Transverse colon (tissue), 4 donors: Measurements from ENCODE around the gene XRN1. TPM values are rescaled to one million over a fixed set of nuclear protein-coding genes. Genes with fewer than 3 reads are reported as not detected.
"Not testable (repeated sequence)": the region's sequence is repeated elsewhere in the genome, so short reads cannot be mapped to it uniquely, and the experiment has no call there.

Source experiments
- DNase-seq: peaks from one replicate; pipeline ENCODE4 v3.0.0-alpha.2; 2019
- H3K27ac ChIP-seq, 4 donors: fragments of 200-600 bp; sonication (generic); 2 replicates each; pipeline ENCODE4 v1.5.1; 2016 to 2018; ENCODE audit warnings: inconsistent platforms in 4 of 4
- H3K27me3 ChIP-seq: fragments of 200-600 bp; sonication (generic); 2 replicates; pipeline ENCODE4 v1.5.1; 2017; ENCODE audit warnings: inconsistent platforms
- H3K36me3 ChIP-seq, 4 donors: fragments of 200-600 bp; sonication (generic); 2 replicates each; pipeline ENCODE4 v1.5.1; 2017 to 2019; ENCODE audit warnings: inconsistent platforms in 4 of 4
- H3K4me1 ChIP-seq, 4 donors: fragments of 200-600 bp; sonication (generic); 2 replicates each; pipeline ENCODE4 v1.5.1; 2017 to 2020; ENCODE audit warnings: inconsistent platforms in 4 of 4
- H3K4me3 ChIP-seq, 4 donors: fragments of 200-600 bp; sonication (generic); 1 replicate in 1 of 4; 2 replicates in 3 of 4; pipeline versions ENCODE4 v1.5.1 to v1.6.1; 2017 to 2019; ENCODE audit warnings: inconsistent platforms in 4 of 4
- H3K9me3 ChIP-seq, 2 donors: fragments of 200-600 bp; sonication (generic); 2 replicates each; pipeline ENCODE4 v1.5.1; 2017 to 2019; ENCODE audit warnings: inconsistent platforms in 2 of 2
- EP300 ChIP-seq: sonication (generic); formaldehyde crosslinking; IDR thresholded peaks from one replicate; pipeline ENCODE4 v1.6.1; 2017; ENCODE audit warnings: antibody characterized with exemption, low read depth
- POLR2A ChIP-seq: fragments of 450-650 bp; IDR thresholded peaks from one replicate; pipeline ENCODE4 v1.6.1; 2016; ENCODE audit warnings: antibody characterized with exemption, mild to moderate bottlenecking, moderate library complexity
- POLR2AphosphoS5 ChIP-seq, 3 donors: sonication (generic); formaldehyde crosslinking; IDR thresholded peaks; one replicate each; pipeline ENCODE4 v1.6.1; 2016; ENCODE audit warnings: antibody characterized with exemption in 3 of 3
- WGBS, 2 donors: methylation state at CpG; one replicate each; pipeline ENCODE4 v1.1.5; 2018; ENCODE audit warnings: low coverage in 1 of 2; 5-methylcytosine and 5-hydroxymethylcytosine counted together
- in situ Hi-C, 4 donors: fragments of 200-750 bp; cut with MboI; loops; one replicate each; pipeline versions ENCODE4 v1.15.0 to v1.15.1; 2017; ENCODE audit warnings: low sequenced_read_pairs in 3 of 4, low pct_ligation_motif_present in 1 of 4, low pct_unique_long_range_greater_than_20kb in 1 of 4
- intact Hi-C: fragments of 100-400 bp; cut with DNase I; formaldehyde crosslinking; loops from one replicate; pipeline ENCODE4 v1.15.1; 2023; ENCODE audit warnings: low total_unique reads
- total RNA-seq, 4 donors: library from RNA; depleted of rRNA; stranded (reverse); fragments of >200 nt; gene quantifications; one replicate each; pipeline ENCODE4 v1.1.0, GENCODE V29; 2016
- TF ChIP-seq, protein P1 (sequence below), 5 experiments: fragments of 200-600 bp in 3 of 5; fragments of 450-650 bp in 2 of 5; sonication (generic) in 3 of 5; IDR thresholded peaks; 1 replicate in 2 of 5; 2 replicates in 3 of 5; pipeline ENCODE4 v1.5.1; 2016 to 2017; ENCODE audit warnings: antibody characterized with exemption in 5 of 5, inconsistent platforms in 3 of 5, mild to moderate bottlenecking in 2 of 5, moderate library complexity in 1 of 5

XRN1 gene
- total RNA-seq, 4 donors from 2014 or later = 13.5 to 93.0 (median 52.1) TPM

DNA sequence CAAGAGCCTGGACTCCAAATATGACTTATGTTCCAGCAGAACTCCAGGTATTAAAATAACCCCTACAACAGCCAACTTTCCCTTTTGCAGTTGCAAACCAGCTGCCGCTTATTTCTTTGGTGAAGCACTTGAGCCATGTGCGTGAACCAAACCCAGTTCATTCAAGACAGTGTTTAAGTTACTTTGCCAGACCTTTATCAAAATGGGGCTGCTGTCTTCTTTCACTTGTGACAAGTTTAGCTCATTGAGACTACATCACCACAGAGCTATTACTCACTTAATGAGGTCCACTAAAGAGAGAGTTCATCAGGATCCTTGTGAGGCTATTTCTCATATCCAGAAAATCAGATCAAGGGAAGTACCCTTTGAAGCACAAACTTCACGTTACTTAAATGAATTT, 2.4 kb upstream of the XRN1 start:
- H3K4me1 ChIP-seq = peaks cover 3 to 21% (median 12%) of the 10 kb centered on the region in 4 donors
- intact Hi-C loops (no loop called here), in situ Hi-C loops (no loop called here)
- TF ChIP-seq, protein P1, sequence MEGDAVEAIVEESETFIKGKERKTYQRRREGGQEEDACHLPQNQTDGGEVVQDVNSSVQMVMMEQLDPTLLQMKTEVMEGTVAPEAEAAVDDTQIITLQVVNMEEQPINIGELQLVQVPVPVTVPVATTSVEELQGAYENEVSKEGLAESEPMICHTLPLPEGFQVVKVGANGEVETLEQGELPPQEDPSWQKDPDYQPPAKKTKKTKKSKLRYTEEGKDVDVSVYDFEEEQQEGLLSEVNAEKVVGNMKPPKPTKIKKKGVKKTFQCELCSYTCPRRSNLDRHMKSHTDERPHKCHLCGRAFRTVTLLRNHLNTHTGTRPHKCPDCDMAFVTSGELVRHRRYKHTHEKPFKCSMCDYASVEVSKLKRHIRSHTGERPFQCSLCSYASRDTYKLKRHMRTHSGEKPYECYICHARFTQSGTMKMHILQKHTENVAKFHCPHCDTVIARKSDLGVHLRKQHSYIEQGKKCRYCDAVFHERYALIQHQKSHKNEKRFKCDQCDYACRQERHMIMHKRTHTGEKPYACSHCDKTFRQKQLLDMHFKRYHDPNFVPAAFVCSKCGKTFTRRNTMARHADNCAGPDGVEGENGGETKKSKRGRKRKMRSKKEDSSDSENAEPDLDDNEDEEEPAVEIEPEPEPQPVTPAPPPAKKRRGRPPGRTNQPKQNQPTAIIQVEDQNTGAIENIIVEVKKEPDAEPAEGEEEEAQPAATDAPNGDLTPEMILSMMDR (IDR thresholded peaks at IDR 0.05) = no peak
- no peak for TF ChIP-seq EP300
- TF ChIP-seq POLR2A = no peak
- TF ChIP-seq POLR2AphosphoS5 (IDR thresholded peaks at IDR 0.05) = no peak
- H3K27me3 ChIP-seq = no peaks in the 10 kb centered on the region
- H3K27ac ChIP-seq = no peak overlapping the region
- H3K9me3 ChIP-seq = no peaks in the 10 kb centered on the region
- no peaks in the 10 kb centered on the region for H3K36me3 ChIP-seq
- DNase-seq = no peak
- H3K4me3 ChIP-seq = no peak overlapping the region
- WGBS, 2 donors = 91 to 93% methylated on average over 3 of the region's 3 CpGs

DNA sequence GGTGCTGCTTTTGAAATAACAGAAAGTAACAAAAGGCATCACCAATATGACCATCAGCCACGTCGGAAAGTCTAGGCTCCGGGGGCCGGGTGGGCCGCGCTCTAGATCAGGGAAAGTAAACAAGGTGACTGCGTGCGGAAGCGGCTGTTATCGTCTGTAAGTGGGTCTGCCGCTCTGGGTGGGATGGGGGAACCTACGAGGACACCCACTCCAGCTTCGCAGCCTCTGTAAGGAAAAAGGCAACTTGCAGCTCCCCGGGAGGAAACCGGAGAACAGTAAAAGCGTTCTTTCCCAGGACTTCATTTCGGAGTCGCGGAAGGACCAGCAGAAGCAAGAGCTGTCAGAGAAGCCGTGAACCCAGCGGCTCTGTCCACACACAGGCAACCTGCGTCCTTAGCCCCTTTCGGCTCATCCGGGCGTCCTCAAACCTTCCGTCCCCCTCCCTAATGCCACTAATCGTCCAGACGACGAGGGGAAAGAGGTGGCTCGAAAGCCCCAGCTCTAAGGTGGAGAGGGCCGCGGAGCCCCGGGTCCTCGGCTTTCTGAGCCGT, 461 bp downstream of the XRN1 start:
- Histone ChIP-seq H3K4me3 (peak overlapping the region; percentile 69 to 99 (median 80)), H3K4me1 (peaks cover 3 to 40% (median 17%) of the 10 kb centered on the region in 4 donors), H3K27me3 (no peaks in the 10 kb centered on the region), H3K36me3 (no peaks in the 10 kb centered on the region), H3K27ac (peak overlapping the region; percentile 93 to 99 (median 96)), H3K9me3 (no peaks in the 10 kb centered on the region)
- WGBS, 2 donors = 0% methylated on average over 35 of the region's 35 CpGs; no CpG with 5 or more reads in 1 of the 2 donors
- TF ChIP-seq, protein P1 (IDR thresholded peaks at IDR 0.05) = peak in 1 of 5 experiments; percentile 9
- TF ChIP-seq POLR2A = no peak
- no peak for TF ChIP-seq POLR2AphosphoS5 (IDR thresholded peaks at IDR 0.05)
- TF ChIP-seq EP300 = no peak
- intact Hi-C loops (no loop called here), in situ Hi-C loops (no loop called here)
- DNase-seq = peak; percentile 44

DNA sequence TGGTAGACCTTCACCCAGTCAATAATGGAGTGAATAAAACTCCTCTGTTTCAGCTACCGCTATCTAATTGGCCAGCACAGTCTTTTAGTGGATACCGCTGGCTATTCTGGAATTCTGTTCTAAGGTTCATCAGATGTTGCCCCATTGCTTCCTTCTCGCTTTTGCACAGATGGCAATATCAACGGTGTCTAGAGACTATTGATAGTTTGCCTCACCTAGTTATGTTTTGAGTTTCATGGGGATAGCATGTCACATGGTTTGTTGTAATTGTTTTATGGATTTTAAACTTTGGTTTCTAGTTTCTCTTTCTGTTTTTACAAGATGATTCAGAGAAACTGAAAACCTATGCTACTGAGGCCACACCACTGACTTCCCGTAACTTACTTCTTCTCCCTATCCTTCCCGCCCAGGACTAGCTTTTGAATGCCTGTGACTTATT, 2.0 kb downstream of the XRN1 start:
- in situ Hi-C loops (no loop called here), intact Hi-C loops (no loop called here)
- Histone ChIP-seq H3K9me3 (no peaks in the 10 kb centered on the region), H3K27me3 (no peaks in the 10 kb centered on the region), H3K36me3 (no peaks in the 10 kb centered on the region), H3K4me1 (peaks cover 3 to 40% (median 17%) of the 10 kb centered on the region in 4 donors), H3K27ac (peak overlapping the region; percentile 93 to 99 (median 96)), H3K4me3 (peak overlapping the region in 2 of 4 donors; percentile 69 to 86)
- DNase-seq = peak; percentile 31
- 27 to 53% methylated on average over 5 to 6 of the region's 6 CpGs for WGBS, 2 donors
- TF ChIP-seq, protein P1 (IDR thresholded peaks at IDR 0.05) = no peak
- peak; percentile 47 for TF ChIP-seq POLR2A
- TF ChIP-seq POLR2AphosphoS5 (IDR thresholded peaks at IDR 0.05) = peak in 2 of 3 donors; percentile 50 to 74

DNA sequence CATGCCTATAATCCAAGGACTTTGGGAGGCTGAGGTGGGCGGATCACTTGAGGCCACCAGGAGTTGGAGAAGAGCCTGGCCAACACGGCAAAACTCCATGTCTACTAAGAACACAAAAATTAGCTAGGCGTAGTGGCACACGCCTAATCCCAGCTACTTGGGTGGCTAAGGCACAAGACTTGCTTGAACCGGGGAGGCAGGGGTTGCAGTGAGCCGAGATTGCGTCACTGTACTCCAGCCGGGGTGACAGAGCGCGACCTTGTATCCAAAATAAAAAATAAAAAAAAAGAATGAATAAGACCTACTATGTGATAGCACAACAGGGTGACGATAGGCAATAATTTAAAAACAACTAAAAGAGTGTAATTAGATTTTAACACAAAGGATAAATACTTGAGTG, 3.5 kb downstream of the XRN1 start:
- Histone ChIP-seq H3K9me3 (no peaks in the 10 kb centered on the region), H3K36me3 (no peaks in the 10 kb centered on the region), H3K27ac (no peak overlapping the region), H3K4me1 (peaks cover 3 to 40% (median 17%) of the 10 kb centered on the region in 4 donors), H3K27me3 (no peaks in the 10 kb centered on the region), H3K4me3 (no peak overlapping the region)
- intact Hi-C loops (no loop called here), in situ Hi-C loops (no loop called here)
- DNase-seq = no peak
- WGBS, 2 donors = 97 to 100% methylated on average over 8 to 11 of the region's 11 CpGs
- no peak for TF ChIP-seq POLR2AphosphoS5 (IDR thresholded peaks at IDR 0.05)
- no peak for TF ChIP-seq EP300
- TF ChIP-seq, protein P1 (IDR thresholded peaks at IDR 0.05) = no peak
- TF ChIP-seq POLR2A = no peak

DNA sequence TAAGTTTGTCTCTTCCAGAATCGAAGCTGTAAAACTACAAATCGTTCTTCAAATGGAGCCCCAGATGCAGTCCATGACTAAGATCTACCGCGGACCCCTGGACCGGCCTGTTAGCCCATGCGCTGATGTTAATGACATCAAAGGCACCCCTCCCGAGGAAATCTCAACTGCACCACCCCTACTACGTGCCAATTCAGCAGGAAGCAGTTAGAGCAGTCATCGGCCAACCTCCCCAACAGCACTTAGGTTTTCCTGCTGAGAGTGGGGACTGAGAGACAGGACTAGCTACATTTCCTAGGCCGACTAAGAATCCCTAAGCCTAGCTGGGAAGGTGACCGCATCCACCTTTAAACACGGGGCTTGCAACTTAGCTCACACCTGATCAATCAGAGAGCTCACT, 4.8 kb downstream of the XRN1 start:
- H3K36me3 ChIP-seq, in situ Hi-C loops, DNase-seq, H3K27ac ChIP-seq, H3K9me3 ChIP-seq, H3K27me3 ChIP-seq, intact Hi-C loops, H3K4me3 ChIP-seq: not testable (repeated sequence)
- WGBS, 2 donors = 96 to 100% methylated on average over 2 to 12 of the region's 12 CpGs
- H3K4me1 ChIP-seq = peaks cover 3 to 35% (median 15%) of the 10 kb centered on the region in 4 donors

DNA sequence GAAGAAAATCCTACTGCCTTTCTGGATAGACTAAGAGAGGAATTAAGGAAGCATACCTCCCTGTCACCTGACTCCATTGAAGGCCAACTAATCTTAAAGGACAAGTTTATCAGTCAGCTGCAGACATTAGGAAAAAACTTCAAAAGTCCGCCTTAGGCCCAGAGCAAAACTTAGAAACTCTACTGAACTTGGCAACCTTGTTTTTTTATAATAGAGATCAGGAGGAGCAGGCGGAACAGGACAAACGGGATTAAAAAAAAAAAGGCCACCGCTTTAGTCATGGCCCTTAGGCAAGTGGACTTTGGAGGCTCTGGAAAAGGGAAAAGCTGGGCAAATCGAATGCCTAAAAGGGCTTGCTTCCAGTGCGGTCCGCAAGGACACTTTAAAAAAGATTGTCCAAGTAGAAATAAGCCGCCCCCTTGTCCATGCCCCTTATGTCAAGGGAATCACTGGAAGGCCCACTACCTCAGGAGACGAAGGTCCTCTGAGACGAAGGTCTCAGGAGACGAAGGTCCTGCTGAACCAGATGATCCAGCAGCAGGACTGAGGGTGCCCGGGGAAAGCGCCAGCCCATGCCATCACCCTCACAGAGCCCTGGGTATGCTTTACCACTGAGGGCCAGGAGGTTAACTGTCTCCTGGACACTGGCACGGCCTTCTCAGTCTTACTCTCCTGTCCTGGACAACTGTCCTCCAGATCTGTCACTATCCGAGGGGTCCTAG, 8.2 kb downstream of the XRN1 start:
- H3K9me3 ChIP-seq, intact Hi-C loops, in situ Hi-C loops, DNase-seq, H3K27ac ChIP-seq, H3K36me3 ChIP-seq, H3K4me3 ChIP-seq, H3K27me3 ChIP-seq: not testable (repeated sequence)
- peaks cover 0 to 28% (median 6%) of the 10 kb centered on the region in 4 donors for H3K4me1 ChIP-seq
- WGBS, 2 donors = 93 to 100% methylated on average over 7 to 15 of the region's 15 CpGs
